HG02884 (cell line): Measurements from ENCODE around the gene SCMH1.
"Not testable (repeated sequence)": the region's sequence is repeated elsewhere in the genome, so short reads cannot be mapped to it uniquely, and the experiment has no call there.

Experiments used
- ATAC-seq: cut with Tn5 transposase; IDR thresholded peaks from one replicate; pipeline ENCODE4 v1.9.1; 2021; ENCODE audit warnings: mild to moderate bottlenecking, moderate library complexity; ENCODE audit not compliant: unreplicated experiment

SCMH1 gene

DNA sequence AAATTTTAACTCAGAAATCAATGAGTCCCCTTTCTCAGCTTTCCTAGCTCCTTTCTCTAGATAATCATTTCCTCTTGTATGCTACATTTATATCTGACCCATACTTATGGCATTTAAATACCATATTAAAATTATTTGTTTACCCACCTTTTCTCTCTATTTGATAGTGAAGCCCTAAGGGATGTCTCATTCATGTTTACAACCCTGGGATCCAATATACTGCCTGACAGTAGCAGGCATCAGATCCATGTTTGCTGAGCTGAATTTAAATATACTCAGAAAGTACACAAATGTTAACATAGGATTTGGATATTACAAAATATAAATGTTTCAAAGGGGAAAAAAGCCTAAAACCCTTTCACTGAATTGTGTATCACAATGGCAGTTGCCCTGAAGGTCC, 26.5 kb downstream of the SCMH1 start:
- no peak for ATAC-seq

DNA sequence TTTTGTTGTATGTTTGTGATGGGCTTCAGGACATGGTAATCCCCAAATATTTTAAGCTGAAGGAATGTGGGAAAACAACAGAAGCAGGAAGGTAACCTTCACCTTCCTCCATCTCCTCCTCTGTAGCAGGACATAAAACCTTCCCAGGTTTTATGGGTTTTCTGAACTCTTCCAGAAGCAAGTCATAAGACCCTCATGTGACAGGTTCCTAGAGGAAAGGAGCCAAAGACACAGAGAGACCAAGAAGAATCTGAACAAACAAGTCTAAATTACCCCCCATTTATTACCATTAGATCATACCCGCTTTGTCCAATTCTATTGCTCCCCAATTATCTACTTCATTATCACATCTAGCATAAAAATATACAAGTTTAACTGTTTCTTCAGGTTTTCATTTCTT, 28.8 kb downstream of the SCMH1 start:
- ATAC-seq: no peak

DNA sequence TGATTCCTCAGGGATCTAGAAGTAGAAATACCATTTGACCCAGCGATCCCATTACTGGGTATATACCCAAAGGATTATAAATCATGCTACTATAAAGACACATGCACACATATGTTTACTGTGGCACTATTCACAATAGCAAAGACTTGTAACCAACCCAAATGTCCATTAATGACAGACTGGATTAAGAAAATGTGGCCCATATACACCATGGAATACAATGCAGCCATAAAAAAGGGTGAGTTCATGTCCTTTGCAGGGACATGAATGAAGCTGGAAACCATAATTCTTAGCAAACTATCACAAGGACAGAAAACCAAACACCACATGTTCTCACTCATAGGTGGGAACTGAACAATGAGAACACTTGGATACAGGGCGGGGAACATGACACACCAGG, 30.5 kb downstream of the SCMH1 start:
- not testable (repeated sequence) for ATAC-seq

DNA sequence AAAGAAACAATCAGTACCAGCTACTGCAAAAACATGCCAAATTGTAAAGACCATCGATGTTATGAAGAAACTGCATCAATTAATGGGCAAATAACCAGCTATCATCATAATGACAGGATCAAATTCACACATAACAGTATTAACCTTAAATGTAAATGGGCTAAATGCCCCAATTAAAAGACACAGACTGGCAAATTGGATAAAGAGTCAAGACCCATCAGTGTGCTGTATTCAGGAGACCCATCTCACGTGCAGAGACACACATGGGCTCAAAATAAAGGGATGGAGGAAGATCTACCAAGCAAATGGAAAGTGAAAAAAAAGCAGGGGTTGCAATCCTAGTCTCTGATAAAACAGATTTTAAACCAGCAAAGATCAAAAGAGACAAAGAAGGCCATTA, 35.1 kb downstream of the SCMH1 start:
- not testable (repeated sequence) for ATAC-seq

DNA sequence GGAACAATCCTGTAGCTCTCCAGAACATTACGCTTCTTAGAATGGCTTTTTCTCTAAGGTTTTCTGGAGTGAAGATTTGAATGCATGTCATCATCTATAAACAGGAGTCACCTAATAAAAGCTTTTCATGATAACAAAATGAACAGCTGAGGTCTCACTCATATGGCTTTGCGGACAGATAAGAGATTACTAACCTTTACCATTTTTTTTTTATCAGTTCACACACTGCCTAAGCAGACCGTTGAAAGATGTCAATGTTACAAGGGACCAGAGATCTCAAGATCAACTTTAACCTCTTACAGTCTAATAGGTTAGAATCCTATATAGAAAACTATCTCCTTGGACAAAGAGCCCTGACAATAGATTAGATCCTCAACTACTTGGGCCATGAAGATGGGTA, 41.4 kb downstream of the SCMH1 start:
- ATAC-seq: no peak

DNA sequence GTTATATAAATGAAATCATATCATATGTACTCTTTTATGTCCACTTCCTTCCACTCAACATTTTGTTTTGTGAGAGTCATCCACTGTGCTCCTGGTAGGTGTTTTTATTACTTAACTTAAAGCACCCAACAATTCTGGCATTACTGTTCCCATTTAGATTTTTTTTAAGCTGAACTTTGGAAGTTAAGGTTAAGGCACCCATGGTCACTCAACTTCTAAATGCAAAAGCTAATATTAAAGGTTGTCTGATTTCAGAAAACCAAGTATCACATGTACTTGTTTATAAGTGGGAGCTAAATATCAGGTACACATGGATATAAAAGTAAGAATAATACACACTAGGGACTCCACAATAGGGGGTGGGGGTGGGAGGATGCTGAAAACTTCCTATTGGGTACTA, 42.7 kb downstream of the SCMH1 start:
- no peak for ATAC-seq

DNA sequence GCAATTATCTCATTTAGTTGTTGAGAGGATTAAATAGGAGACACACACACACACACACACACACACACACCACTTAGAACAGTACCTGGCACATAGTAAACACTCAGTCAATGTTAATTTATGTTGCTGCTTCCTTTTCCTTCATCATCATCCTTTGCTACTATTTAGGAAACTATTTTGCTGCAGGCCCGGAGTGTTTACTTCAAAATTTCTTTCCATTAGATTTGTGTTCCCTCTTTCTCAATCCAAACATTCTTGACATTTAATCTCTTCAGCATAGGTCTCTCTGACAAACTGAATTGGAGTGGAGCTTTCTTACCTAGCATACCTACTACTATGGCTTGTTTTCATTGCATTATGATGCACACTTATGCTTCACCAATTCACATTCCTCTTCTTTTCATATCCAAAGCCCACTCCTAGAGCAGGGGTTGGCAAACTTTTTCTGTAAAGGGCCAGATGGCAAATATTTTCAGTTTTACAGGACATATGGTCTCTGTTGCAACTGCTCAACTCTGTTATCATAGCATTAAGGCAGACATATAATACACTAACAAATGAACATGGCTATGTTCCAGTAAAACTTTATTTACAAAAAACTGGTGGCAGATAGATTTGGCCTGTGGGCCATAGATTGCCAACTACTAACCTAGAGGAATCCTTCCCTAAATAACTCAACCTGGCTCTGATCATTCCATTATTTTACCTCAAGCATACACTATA, 49.5 kb downstream of the SCMH1 start:
- no peak for ATAC-seq

DNA sequence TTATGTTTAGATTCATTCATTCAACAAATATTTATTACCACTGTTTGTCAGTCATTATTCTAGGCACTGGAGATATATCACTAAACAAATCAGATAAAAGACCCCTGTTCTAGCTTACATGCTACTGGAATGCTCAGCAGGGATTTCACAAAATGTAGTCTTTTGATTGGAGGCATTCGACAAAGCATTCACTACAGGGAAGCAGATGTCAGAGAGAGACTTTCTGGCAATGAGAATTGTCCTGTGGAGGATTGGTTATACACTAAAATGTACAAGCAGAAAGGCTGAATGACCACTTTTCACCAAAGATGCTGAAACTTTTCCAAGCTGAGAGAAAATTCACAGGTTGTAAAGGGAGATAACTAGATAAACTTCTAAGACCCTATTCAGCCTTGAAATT, 57.7 kb downstream of the SCMH1 start:
- no peak for ATAC-seq

DNA sequence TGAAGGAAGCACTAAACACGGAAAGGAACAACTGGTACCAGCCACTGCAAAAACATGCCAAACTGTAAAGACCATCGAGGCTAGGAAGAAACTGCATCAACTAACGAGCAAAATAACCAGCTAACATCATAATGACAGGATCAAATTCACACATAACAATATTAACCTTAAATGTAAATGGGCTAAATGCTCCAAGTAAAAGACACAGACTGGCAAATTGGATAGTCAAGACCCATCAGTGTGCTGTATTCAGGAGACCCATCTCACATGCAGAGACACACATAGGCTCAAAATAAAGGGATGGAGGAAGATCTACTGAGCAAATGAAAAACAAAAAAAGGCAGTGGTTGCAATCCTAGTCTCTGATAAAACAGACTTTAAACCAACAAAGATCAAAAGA, 63.9 kb downstream of the SCMH1 start:
- ATAC-seq: not testable (repeated sequence)

DNA sequence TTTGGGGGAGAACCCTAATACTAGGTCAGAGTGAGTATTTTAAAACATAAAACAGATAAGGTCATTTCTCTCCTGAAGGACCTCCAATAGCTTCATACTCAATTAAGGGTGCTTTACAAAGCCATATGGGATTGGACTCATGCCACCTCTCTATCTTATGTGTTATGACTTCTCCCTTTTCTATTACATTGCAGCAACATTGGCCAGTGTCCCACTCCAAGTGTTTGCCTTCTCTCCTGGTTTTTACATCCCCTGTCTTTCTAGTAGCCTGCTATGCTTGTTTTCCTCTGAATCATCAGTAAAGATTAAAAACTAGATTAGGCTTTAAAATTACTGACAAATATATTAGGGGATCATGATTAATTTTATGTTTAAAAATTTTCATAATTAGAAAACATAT, 66.6 kb downstream of the SCMH1 start:
- no peak for ATAC-seq

DNA sequence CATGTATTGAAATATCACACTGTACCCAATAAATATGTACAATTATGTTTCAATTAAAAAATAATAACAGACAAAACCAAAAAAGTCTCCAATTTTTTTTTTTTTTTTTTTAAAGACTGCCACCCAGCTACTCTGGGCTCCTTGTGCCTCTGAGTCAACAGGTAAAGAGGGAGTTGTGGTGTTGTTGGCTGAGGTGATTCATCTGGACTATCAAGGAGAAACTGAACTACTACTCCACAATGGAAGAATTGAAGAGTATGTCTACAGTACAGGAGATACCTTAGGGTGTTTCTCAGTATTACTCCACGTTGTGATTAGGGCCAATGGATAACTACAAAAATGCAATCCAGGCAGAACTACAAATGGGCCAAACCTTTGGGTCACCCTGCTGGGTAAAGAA, 67.9 kb downstream of the SCMH1 start:
- ATAC-seq: no peak

DNA sequence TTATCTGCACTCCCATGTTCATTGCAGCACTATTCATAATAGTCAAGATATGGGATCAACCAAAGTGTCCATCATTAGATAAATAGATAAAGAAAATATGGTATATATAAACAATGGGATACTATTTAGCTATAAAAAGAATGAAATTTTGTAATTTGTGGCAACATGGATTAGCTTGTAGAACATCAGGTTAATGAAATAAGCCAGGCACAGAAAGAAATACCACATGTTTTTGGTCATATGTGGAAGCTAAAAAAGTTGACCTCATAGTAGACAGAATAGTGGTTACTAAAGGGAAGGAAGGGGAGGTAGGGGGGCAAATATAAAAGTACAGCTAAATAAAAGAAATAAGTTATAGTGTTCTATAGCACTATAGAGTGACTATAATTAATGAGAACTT, 68.5 kb downstream of the SCMH1 start:
- ATAC-seq: no peak

DNA sequence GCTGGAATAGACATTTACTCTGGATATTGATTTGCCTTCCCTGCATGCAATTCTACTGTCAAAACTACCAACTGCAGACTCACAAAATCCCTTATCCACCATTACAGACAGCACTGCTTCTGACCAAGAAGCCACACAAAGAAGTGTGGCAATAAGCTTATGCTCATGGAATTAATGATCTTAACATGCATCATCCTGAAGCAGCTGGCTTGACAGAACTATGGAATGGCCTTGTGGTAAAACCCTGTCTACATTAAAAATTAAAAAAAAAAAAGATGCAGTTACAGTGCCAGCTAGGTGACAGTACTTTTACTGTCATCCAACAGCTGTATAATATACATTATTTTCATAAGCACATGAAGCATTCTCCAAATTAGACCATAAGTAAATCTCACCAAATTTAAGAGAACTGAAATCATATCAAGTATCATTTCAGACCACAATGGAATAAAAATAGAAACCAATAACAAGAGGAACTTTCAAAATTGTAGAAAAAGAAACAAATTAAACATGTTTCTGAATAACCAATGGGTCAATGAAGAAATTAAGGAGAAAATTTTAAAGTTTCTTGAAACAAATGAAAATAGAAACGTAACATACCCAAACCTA, 70.7 kb downstream of the SCMH1 start:
- no peak for ATAC-seq

DNA sequence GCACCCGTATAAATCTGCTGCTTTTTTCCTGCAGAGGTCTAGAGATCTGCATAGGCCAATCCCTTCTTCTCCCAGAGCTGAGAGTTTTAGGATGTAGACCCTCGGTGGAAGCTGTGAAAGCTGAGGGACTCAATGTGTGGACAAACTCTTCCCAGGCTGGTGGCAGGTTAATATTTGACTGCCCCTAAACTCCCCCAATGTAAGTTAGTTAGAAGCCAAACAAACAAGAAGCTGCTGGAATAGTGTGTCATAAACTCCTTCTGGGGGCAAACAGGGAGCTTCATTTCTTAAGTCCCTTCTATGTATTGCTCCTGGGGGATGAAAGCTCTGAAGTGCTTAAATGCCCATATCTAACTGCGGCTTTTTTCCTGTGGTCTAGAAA, 72.3 kb downstream of the SCMH1 start:
- ATAC-seq: no peak

DNA sequence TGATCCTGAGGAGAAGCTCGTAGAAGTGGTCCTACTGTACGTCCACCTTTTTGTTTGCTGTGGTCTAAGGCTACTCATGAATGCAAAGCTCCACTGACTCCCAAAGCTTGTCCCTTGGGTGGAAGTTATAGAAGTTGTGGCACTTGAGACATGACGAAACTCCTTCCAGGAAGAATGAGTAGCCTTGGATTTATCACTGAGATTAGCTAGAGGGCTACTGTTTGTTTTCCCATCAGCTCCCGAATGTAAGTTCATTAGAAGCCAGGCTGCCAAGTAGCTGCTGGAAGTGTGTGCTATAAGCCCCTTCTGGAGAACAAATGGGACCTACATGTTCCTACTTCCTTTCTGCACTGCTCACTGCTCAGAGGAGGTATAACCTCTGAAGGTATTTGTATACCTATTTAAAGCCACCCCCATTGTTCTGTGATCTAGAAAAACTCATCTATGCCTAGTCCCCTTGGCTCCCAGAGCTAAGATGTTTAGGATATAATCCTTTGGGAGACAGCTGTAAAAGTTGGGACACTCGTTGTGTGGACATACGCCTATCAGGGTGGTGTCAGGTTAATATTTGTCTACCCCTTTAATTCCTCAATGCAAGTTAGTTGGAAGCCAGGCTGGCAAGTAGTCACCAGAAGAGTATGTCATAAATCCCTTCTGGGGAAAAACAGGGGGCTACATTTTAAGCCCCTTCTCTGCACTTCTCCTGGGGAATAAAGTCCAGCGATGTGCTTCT, 72.9 kb downstream of the SCMH1 start:
- ATAC-seq: no peak

DNA sequence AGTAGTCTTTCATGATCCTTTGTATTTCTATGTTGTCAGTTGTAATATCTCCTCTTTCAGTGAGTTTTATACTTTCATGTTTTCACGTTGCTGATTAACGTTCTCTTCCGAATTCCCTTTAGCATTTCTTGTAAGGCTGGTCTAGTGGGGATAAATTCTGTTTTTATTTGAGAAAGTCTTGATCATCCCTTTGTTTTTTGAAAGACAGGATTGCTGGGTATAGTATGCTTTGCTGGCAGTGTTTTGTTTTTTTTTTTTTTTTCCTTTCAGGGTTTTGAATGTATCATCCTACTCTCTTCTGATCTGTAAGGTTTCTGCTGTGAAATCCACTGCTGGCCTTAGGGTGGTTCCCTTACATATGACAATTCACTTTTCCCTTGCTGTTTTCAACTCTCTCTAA, 74.4 kb downstream of the SCMH1 start:
- ATAC-seq: no peak

DNA sequence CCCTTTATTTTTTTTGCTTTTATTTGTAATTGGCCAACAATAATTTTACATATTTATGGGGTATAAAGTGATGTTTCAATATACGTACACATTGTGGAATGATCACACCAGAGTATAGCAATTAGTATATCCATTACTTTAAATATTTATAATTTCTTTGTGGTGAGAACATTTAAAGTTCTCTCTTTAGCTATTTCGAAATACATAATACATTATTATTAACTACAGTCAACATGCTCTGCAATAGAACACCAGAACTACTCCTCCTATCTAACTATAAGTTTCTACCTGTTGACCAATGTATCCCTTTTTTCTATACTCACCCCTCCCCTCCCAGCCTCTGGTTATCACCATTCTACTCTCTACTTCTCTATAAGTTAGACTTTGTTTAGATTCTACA, 77.4 kb downstream of the SCMH1 start:
- no peak for ATAC-seq

DNA sequence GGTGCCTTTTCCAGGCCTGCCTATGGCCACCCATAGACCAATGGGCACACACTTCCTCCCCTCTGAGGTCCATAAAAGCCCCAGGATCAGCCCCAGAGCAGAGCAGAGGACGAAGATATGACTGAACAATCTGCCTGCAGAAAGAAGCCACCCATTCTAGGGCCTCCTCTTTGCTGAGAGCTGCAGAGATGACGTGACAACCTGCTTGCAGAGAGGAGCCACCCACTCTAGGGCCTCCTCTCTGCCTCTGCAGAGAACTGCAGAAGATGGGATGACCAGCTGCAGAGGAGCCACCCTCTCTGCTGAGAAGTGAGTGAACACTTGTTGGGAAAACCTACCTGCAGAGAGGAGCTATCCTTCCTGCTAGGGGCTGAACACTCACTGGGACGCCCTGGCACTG, 79.7 kb downstream of the SCMH1 start:
- ATAC-seq: no peak

DNA sequence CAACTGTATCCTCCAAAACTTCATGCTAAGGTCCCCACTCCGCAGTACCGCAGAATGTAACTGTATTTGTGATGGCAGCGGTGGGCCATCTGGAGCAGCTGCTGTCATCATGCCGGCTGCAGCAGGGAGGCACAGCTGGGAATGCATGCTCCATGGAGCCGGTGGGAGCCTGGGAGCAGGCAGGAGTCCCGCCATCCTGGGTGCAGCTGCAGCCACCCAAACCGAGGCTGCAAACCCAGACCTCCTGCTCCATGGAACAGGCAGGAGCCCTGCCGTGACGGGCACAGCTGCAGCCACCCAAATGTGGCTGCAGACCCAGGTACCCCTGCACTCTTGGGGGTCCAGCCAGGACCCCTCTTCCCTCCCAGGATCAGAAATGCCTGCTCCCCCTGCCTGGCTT, 80.3 kb downstream of the SCMH1 start:
- ATAC-seq: no peak

DNA sequence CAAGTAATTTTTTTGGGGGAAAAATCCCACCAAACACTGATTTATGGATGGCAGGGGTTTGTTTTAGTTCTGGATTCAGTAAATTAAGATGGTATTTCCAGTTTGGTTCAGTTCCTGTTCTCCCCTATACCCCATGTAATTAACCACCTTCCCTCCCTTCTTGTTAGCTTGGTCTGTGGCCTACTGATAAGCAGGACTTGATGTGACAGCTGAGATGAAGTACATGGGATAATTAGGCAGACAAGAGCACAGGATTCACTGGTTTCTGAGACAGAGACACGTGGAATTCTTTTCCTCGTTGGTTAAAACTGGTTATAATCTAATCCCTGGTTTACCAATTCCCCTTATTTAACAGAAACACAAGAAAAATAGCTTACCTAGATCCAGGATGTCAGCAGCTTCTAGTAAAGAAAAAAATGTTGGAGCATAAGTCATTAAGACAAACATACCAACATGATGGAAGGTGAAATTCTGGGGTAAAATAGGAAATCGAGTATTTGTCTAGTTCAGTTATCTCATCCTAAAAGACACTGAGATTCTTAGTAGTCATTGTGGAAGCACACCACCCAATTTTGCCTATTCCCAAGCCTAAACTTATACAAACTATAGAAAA, 81.5 kb downstream of the SCMH1 start:
- no peak for ATAC-seq

DNA sequence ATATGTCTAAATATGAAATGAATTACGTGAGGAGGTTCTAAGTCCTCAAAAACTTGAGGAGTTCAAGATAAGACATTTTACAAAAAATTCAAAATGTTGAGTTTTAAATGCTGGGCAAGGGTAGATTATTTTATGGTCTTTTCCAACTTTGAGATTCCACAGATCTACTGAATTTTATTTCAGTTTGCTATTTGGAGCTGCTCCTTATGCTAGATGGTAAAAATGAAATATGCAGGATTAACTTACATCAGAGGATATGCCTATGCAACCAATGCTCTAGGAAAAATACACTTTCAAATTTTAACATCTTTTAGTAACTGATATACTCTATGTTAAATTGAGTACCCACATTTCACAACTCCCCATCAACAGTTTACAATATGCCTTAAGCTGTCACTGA, 83.1 kb downstream of the SCMH1 start:
- no peak for ATAC-seq
